ENCODE data around the gene SUN1.

DNA sequence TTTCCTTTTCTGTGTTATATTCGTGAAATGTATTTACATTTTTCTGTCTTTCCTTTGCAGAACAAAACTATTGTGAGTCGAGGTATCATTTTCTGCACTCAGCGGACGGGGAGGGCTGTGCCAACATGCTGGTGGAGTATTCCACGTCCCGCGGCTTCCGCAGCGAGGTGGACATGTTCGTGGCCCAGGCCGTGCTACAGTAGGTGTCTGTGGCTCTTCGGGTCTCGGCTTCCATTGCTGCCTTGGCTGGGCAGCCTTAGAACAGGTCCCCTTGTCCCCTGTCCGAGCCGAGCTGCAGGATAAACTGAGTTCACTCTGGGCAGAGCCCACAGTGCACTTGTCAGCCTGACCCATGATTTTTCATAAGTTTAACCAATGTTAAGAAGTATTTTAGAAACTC lies 58.6 kb downstream of the SUN1 start:
- TF ChIP-seq NFXL1 (IDR thresholded peaks at IDR 0.05; ENCODE audit: borderline replicate concordance) (no peak), EED (IDR thresholded peaks at IDR 0.05; ENCODE audit: low read depth) (no peak), TCF7 (IDR thresholded peaks at IDR 0.05; ENCODE audit: borderline replicate concordance) (no peak), MYC (IDR thresholded peaks at IDR 0.05; ENCODE audit: insufficient read depth, insufficient read length, insufficient replicate concordance, low read length, severe bottlenecking) (no peak), BCL11A (IDR thresholded peaks at IDR 0.05; ENCODE audit: low read depth, low read length) (no peak), POLR2AphosphoS5 (IDR thresholded peaks at IDR 0.05; ENCODE audit: low read length) (no peak), POLR2AphosphoS2 (IDR thresholded peaks at IDR 0.05; ENCODE audit: low read depth, low read length) (no peak), RAD21 (IDR thresholded peaks at IDR 0.05; ENCODE audit: insufficient read depth, low read depth, low read length) (no peak), EZH2 (IDR thresholded peaks at IDR 0.05; ENCODE audit: borderline replicate concordance, control insufficient read depth, low read depth, low read length) (no peak), BRCA1 (IDR thresholded peaks at IDR 0.05; ENCODE audit: low read depth, low read length) (no peak), ZZZ3 (IDR thresholded peaks at IDR 0.05; ENCODE audit: control insufficient read depth, insufficient read length, low read depth) (no peak), POLR2A (IDR thresholded peaks at IDR 0.05; ENCODE audit: low read depth, low read length) (no peak)
- TF ChIP-seq, protein P1, sequence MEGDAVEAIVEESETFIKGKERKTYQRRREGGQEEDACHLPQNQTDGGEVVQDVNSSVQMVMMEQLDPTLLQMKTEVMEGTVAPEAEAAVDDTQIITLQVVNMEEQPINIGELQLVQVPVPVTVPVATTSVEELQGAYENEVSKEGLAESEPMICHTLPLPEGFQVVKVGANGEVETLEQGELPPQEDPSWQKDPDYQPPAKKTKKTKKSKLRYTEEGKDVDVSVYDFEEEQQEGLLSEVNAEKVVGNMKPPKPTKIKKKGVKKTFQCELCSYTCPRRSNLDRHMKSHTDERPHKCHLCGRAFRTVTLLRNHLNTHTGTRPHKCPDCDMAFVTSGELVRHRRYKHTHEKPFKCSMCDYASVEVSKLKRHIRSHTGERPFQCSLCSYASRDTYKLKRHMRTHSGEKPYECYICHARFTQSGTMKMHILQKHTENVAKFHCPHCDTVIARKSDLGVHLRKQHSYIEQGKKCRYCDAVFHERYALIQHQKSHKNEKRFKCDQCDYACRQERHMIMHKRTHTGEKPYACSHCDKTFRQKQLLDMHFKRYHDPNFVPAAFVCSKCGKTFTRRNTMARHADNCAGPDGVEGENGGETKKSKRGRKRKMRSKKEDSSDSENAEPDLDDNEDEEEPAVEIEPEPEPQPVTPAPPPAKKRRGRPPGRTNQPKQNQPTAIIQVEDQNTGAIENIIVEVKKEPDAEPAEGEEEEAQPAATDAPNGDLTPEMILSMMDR (IDR thresholded peaks at IDR 0.05 in 2 of 3, conservative IDR thresholded peaks at IDR 0.05 in 1 of 3; ENCODE audit: control insufficient read depth in 2 of 3, extremely low read depth in 1 of 3, insufficient read depth in 1 of 3, low read depth in 3 of 3, low read length in 3 of 3): no peak
- TF ChIP-seq, protein P2, sequence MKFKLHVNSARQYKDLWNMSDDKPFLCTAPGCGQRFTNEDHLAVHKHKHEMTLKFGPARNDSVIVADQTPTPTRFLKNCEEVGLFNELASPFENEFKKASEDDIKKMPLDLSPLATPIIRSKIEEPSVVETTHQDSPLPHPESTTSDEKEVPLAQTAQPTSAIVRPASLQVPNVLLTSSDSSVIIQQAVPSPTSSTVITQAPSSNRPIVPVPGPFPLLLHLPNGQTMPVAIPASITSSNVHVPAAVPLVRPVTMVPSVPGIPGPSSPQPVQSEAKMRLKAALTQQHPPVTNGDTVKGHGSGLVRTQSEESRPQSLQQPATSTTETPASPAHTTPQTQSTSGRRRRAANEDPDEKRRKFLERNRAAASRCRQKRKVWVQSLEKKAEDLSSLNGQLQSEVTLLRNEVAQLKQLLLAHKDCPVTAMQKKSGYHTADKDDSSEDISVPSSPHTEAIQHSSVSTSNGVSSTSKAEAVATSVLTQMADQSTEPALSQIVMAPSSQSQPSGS (IDR thresholded peaks at IDR 0.05; ENCODE audit: low read length): no peak
